Right hindlimb (tissue), 1 donor: Measurements from ENCODE around the gene KLK13.

ENCODE experiments used
- DNase-seq: peaks from one replicate; pipeline ENCODE4 v3.0.0-alpha.2; 2018

KLK13 gene

DNA sequence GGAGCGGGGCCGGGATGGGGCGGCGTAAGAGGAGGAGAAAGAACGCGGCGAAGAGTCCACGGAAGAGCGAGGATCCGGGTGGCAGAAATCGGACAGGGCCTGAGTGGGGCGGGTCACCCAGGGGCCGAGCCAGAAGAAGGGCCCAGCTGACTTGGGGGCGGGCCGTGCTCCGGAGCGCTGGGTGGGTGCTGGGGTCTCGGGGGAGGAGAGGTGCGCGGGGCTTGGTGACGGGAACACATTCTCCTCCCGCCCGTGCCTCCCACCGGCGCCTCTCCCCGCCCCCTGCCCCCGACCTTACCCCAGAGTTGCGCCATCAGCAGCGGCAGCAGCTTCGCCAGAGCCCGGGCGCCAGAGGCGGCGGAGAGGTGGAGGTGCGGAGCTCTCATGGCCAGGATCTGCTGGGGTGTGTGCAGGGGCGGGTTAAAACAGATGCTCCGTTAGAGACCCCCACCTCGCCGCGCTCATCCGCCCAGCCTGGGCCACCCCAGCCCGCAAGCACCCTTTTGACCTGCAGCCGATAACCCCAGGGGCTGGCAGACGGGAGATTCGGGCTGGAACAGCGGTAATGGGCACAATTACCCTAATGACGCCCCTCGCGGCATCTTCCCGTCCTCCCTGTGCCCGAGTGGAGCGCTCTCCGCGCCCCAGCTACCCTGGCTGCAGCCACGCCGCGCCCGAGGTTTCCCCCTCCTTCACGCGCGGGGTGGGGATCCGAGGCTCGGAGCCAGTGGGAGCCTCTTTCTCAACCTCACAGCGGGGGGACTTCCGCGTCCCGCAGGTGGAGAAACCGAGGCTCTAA lies 45.9 kb downstream of the KLK13 start:
- no peak for DNase-seq

DNA sequence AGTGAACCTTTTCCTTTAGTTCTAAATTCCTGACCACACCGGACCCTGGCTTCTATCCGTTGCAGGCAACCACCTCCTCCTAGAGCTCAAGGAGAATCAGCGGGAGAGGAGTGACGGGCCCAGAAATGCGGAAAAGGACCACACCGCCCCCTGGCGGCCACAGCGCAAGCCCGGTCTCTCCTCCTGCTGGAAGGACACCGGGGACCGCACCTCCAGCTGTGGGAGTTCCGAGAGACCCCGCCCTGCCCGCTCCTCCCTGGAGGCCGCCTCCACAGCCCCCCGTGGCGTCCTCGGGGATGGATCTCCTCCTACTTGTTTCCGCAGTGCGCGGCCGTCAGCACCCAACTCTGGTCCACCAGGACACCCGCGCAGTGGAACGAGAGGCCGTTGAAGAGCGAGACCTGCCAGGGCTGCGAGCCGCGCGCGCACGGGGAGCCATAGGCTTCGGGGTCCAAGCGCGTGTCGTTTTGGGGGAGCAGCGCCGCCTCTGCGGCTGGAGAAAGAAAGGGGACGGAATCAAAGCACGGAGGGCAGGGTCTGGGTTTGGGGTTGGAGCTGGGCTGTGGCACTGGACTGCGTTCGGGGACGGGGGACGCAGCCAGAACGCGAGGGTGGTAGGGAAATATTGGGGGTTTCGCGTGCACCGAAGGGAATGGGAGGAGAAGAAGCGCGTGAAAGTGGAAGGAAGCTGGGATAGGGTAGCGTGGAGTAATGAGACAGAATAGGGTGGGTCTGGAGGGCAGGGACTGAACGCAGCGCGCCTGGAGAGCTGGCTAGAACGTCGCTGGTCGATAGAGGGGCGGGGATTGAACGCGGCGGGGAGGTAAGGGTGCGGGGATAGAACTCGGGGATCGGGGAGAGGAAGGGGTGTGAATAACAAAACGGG lies 47.9 kb downstream of the KLK13 start:
- no peak for DNase-seq

DNA sequence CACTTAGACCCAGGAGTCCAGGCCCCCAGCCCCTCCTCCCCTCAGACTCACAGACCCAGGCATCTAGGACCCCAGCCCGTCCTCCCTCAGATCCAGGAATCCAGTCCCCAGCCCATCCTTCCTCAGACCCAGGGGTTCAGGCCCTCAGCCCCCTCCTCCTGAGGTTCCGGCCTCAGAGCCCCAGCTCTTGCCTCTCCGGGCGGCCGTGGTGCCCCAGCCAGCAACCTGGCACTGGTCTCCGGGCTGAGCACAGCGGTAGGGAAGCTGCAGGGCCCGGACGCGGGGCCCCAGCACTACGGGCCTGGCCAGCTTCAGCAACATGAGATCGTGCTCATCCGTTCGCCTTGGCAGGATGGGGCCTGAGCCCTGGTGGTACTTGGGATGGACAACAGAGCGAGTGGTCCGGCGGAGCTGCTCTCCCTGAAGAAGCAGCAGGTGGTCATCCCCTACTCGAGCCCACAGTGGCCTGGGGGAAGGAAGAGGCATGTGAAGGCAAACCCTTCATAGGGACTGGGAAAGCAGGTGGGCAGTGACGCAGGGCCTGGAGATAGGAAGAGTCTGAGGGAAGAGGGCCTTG lies 49.1 kb downstream of the KLK13 start:
- no peak for DNase-seq

DNA sequence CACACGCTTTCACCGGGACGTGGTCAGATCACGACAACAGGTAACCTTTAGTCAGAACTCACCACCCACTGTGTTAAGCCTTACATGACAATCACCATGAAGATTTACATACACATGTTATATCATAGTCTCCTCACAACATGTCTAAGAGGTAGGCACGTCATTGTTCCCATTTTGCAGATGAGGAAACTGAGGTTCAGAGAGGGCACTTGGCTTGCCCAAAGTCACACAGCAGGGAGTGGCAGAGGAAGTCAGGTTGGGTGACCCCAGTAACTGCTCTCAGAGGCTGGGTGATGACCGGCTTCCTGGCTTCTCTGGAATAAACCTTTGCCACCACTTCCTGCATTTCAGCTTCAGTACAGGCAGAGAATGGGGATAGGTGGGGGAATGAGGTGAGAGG lies 50.6 kb downstream of the KLK13 start:
- DNase-seq = no peak

DNA sequence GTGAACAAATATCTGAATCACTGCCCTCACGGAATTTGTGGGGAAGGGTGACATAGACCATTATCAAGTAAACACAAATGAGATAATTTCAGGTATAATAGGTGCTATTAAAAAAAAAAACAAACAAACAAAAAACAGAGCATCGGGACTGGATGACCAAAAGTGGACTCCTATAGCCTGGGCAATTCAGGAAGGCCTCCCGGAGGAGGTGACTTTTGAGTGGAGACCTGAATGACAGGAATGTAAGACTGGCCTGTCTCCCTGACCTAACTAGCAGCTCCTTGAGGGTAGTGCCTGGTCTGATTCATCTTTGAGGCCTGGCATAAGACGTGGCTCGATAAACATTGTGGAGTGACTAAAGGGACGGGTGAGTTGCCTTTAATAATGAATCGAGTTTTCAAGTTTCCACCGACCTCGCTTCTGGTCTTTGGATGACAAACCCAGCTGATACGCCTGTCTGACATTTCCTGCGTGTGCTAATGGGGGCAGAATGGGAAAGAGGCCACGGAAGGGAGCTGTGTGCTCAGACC lies 52.2 kb downstream of the KLK13 start:
- no peak for DNase-seq

DNA sequence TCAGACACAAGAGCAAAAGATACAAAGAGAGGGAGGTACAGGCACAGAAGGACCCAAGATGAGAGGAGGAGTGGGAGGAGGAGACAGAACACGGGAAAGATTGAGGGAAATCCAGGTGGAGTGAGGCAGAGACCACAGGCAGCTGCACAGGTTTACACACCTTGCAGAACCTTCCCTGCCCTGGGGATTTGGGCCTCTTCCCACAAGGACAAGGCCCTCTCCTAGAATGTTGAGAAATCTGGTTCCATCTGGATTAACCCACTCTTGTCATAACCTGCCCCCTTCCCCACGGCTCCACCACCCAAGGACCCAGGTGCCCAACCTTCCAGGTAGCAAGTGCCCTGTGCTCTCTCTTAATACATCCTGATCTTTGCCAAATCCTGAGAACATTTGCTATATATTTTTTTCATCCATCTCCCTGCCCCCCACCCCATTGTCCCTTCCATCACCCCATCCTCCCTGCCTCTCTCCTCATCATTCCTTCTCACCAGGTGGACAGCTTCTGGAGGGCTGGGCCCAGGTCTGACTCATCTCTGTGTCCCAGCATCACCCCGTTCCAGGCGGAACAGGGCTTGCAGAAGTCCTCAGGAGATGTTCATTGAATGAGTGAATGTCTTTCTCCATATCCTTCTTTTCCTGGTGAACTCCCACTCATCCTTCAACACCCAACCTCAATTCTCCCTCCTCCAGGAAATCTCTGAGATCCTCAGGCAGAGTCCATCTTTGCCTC lies 54.7 kb downstream of the KLK13 start:
- no peak for DNase-seq

DNA sequence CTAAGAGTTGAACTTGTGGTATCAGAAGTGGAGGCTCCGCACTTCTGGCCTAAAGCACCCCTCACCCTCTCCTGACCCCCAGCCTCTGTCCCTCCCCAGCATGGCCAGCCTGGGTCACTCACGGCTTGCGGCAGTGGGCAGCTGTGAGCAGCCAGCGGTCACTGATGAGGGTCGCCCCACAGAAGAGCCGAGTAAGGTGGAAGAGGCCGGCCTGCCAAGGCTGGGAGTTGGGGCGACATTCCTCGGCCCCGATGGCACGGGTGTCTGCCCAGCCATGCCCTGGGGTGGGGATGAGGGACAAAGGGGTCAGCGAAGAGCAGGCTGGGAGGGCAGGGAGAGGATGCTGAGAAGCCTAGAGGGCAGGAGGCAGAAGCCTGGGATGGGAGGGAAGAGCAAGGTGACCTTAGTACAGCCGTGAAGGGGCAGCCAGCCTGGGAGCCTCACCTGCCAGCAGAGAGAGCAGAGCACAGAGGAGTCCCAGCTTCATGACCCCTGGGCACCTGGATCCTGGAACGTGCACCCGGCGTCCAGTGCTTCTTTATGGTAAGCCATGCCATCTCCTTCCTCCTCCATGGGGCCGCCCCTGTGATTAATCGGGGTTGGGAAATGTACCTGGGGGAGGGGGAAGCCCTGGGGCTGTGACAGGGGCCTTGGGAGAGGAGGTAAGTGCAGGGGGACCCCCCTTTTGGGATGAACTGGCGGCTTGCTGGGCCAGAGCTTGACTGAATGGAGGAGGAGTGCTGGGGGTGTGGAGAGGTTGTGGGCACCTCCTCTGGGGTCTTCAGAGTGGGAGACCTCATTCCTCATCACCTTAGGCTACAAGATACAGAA lies 55.6 kb downstream of the KLK13 start:
- DNase-seq = no peak

DNA sequence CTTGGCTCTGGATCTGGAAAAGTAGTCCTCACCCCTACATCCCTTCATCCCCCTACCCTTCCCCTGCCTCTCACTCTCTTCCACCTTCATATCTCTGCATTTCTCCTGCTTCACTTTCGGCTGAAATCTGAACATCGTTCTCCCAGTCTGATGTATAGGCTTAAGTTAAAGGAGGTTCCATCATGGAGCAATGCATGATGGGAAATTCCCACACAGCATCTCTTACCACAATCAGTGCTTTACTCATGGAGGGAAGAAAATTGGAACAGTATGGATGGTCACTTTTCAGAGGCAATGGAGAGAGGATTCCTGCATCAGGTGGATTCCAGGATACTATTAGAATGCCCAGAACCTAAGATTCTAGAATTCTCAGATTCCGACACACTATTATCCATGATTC lies 57.4 kb downstream of the KLK13 start:
- DNase-seq = no peak

DNA sequence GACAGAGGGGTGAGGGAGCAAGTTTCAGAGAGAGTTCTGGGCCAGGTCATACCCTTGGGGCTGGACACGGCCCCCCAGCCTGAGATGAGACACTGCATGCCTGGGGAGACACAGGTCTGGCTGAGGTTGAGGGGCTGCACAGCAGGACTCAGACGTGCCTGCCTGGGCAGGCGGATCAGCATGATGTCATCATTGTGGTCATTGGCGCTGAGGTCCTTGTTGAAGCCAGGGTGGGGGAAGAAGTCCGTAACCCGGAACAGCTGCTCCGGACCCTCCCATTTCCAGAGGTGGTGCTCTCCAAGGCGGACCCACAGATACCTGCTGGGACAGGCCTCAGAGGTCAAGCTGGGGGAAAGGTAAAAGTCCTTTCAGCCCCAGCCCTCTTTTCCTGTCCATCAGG lies 58.5 kb downstream of the KLK13 start:
- DNase-seq = no peak
